ENCODE measurements around the gene LMOD1.
"Not testable (repeated sequence)": the region's sequence is repeated elsewhere in the genome, so short reads cannot be mapped to it uniquely, and the experiment has no call there.

Gene LMOD1

DNA sequence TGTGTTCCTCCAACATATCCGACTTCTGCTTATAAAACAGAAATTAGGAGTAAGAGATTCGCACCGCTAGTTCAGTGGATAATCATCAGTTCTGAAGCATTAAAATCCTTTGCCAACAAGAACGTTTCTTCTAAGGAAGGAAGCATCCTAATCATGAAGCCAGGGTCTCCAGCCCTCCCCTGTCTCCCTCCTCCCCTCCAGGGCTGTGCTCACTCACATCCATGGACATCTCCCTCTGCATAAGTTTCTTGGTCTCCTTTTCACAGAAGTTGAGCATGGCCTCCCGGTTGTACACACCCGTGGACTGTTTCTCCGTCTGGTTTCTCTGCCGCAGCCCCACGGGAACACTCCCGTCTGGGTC is 505 bp downstream of the LMOD1 start:
- no peak for ATAC-seq

DNA sequence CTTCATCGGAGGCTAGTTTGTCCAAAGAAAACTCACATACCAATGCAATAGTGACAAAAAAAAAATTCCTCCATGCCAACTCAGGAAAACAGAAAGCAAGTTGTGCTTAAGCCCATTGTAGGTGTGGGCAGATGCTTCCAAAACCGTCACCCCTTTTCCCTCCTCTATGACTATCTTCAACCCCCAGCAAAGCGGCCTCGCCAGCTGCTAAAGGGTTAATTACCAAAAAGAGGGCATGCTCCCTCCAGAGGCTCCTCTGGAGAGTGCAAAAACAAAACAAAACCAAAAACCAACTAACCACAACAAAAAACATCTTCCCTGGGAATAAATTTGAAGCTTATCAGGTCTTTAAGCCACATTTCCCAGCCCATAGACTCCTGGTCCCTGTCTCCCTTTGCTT is 1.2 kb downstream of the LMOD1 start:
- no peak for ATAC-seq

- ATAC-seq = no peak
Observed at GRCh38 chr1:201944639-201945038, 1.7 kb downstream of the LMOD1 start.

DNA sequence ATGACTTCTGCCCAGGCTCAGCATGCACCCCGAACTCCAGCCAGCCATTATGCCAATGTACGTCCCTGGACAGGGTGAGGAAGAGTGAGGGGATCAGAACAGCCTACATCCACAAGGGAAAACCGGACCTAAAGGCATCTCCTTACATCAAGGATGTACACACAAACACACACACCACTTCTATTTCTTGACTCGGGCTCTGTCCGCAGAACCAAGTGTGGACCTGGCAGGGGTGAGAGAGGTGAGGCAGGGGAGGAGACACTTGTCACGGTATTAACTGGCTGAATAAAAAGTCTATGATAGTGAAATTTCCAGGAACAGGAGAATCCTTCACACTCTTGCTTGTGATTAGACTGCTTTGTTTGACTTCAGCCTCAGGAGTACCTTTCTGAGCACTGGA is 2.3 kb downstream of the LMOD1 start:
- ATAC-seq = no peak

DNA sequence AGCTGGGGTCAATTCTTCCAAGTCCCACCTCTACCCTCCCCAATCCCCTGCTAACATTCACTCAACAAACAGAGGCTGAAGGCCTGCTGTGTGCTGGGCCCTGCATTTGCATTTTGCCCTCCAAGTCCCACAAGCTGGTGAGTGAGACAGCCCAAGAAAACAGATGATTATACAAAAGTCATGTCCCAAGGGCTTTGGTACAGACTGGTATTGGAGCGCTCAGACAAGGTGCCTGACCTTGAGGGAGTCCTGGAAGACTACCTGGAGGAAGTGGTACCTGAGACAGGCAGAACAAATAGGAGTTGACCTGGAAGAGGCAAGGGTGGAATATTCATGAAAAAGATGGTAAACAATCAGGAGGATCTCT is 4.2 kb downstream of the LMOD1 start:
- ATAC-seq = no peak

GRCh38 chr1:201941420-201942128 is 4.8 kb downstream of the LMOD1 start:
- ATAC-seq = no peak

DNA sequence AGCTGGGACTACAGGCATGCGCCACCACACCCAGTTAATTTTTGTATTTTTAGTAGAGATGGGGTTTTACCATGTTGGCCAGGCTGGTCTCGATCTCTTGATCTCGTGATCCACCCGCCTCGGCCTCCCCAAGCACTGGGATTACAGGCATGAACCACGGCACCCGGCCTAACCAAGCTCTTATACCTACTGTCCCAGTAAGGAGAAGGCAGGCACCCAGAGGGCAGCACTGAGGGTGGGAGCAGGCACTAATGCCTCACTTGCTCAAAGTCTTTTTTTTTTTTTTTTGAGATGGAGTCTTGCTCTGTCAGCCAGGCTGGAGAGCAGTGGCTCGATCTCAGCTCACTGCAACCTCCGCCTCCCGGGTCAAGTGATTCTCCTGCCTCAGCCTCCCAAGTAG is 6.0 kb downstream of the LMOD1 start:
- ATAC-seq = not testable (repeated sequence)

DNA sequence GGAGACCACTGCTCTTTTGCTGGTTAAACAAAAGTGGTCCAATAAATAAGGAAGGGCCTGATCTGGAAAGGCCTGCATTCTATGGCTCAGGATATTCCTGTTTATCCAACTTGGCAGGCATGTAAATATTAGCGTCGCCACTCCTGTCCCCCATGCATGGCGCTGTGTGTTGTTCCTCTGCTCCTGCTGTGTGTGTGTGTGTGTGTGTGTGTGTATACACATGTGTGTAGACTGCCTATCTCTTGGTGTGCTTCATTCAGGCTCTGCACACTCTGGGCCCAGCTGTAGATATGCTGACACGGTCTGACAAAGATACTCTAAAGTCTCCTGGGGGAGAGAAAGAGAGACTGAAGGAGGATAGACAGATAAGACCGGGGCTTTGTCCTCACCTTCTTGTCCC is 6.8 kb downstream of the LMOD1 start:
- ATAC-seq = no peak

DNA sequence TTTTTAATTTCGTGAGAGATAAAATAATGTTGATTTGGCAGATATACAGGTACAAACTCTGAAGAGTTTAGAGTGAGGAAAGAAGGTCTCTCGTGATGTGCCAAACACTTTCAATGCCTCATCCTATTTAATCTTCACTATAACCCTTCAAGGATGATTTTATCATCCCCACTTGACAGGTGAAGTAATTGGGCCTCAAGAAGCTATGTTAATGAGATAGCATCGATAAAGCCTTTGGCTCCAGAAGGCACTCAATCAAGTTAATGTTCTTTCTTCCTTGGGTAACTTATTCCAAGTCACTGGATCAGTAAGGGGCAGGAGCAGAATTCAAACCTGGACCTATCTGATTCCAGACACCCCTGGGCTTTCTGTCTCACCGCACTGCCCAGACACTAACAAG is 7.2 kb downstream of the LMOD1 start:
- ATAC-seq = no peak

DNA sequence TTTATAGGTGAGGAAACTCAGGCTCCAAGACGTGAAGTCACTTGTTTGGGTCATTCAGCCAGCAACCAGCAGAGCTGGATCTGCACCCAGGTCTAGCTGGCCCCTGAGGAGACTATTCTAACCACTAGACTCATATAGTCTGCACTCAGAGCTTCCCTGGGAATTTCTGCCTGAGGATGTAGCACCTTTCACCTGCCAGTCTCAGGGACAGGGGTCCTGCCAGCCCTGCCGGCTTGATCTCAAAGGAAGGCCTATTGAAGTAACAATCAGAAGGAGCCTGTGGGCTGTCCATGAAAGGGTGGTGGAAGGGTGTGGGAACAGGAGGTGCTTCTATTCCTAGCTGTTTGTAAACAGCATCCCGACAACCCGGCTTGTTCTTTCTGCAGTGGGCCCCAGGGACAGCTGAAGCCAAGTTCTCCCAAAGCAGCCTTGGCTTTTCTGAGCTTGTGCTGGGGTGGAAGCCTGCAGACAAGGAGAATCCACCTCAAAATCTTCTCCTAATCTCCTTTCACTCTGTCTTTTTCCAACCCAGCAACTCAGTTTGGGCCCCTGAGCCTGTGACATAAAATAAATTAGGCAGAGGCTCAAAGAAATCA is 7.8 kb downstream of the LMOD1 start:
- no peak for ATAC-seq

DNA sequence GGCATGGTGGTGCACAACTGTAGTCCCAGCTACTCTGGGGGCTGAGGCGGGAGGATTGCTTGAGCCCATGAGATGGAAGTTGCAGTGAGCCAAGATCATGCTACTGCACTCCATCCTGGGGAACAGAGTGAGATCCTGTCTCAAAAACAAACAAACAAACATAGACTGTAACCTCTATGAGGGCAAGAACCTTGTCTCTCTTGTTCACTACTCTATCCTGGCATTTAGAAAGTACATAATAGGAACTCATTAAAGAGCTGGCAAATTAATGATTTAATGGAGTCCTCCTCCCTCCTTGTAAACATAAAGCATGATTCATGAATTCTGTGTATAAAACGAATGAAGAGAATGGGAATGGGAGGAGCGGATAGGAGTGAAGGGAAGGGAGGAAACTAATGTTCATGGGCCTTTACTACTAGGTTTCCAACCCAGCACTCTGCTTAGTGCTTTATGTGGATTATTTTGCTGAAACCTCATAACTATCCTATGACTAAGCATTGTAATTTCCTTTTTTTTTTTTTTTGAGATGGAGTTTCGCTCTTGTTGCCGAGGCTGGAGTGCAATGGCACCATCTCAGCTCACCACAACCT is 8.6 kb downstream of the LMOD1 start:
- no peak for ATAC-seq

DNA sequence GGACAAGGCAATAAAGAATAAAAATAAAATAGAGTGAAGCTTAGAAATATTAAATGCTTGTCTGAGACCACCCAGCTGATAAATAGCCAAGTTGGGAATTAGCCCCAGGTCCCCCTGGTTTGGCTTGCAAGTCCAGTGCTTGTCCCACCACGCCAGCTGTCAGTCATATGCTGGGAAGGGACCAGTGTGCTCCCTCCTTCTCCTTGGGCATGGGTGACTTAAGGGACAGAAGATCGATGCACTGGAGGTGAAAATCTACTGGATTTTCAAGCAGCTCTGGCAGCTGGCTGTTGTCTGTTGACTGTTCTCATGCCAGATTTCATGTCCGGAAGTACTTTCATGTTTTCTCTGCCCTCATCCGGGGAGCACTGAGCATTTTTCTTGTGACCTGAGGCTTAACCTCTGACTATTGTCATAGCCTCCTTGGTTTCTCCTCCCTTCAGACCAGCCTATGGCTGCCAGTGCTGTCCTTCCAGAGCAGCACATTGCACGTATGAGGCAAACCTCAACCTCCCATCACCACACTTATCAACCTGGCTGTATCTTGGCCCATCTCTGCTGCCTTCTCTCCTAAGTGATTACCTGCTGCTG is 12.4 kb downstream of the LMOD1 start:
- ATAC-seq = no peak

DNA sequence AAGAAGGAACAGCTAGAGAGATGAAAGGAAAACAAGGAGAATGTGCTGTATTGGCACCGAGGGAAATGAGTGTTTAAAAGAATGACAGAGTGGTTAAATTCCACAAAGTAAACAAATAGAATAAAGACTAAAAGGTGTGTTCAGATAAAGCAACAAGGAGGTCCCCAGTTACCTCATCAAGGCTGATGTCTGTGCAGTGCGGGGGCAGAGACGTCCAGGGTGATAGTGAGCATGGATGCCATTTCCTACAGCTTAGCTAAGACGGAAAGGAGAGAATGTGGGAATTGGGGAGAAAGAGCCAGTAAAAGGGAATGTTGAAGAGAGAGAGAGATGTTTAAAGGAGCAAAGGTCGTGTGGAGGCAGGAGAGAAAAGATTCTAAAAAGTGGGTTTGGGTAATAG is 15.5 kb downstream of the LMOD1 start:
- no peak for ATAC-seq

GRCh38 chr1:201930137-201930536 is 16.2 kb downstream of the LMOD1 start:
- ATAC-seq = no peak

GRCh38 chr1:201928266-201928665 is 18.1 kb downstream of the LMOD1 start:
- no peak for ATAC-seq

GRCh38 chr1:201925981-201926645 is 20.2 kb downstream of the LMOD1 start:
- no peak for ATAC-seq

- ATAC-seq = no peak
Observed at GRCh38 chr1:201925301-201925567, 21.1 kb downstream of the LMOD1 start.

DNA sequence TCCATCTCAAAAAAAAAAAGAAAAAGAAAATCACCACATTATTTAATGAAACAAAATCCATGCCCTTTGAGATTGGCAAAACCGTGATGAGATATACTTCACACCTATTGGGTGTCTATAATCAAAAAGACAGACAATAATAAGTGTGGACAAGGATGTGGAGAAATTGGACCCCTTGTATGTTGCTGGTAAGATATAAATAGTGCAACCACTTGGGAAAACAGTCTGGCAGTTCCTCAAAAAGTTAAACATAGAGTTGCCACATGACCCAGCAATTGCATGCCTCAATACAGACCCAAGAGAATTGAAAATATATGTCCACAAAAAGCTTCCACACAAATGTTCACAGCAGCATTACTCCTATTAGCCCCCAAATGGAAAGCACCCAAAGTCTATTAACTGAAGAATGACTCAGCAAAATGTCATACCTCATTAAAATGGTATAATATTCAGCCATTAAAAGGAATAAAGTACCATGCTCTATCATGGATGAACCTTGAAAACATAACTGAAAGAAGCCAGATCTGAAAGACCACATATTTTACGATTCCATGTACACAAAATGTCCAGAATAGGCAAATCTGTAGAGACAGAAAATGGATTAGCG is 24.3 kb downstream of the LMOD1 start:
- no peak for ATAC-seq

GRCh38 chr1:201918343-201918742 is 28.0 kb downstream of the LMOD1 start:
- no peak for ATAC-seq

DNA sequence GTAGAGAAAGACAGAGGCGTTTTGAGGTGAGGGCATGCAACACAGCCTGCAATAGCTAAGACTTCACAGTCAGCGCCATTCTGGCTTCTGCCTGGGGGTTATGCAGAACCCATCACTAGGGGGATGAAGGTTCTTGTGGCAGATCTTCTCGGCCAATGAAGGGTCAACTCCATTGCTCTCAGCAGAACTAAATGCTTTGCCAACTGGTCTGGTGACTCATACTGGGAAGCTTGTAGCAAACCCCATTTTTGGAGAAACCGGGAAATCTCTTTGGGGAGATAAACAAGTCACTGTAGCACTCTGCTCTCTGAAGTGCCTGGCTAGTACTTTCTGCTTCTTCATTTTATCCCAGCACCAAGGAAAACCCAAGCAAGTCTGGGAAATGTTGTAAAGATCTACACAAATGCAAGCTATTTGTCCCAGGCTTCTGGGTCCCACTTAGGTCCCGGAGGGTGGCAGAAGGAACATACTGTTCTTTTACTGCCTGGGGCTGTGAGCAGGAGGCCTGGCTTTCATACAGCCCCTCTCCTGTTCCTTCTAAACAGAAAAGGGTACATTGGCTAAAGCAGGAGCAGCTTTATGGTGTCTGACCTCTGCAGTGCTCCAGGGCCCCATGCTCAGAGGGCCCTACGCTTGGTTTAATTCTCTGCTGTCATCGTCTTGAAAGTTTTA is 28.9 kb downstream of the LMOD1 start:
- no peak for ATAC-seq

- no peak for ATAC-seq
Observed at GRCh38 chr1:201916649-201917249, 29.6 kb downstream of the LMOD1 start.

GRCh38 chr1:201914456-201915235 is 31.7 kb downstream of the LMOD1 start:
- ATAC-seq = no peak
